Adrenal gland (tissue), 5 donors: ENCODE measurements around the gene CD93.

ENCODE experiments used
- CTCF ChIP-seq, 6 experiments: fragments of 450-650 bp in 4 of 6; fragments of 200-600 bp in 2 of 6; sonication (generic) in 1 of 6; IDR thresholded peaks; 1 replicate in 5 of 6; 2 replicates in 1 of 6; pipeline versions ENCODE4 v1.5.1 to v1.8.0; 2016 to 2021; ENCODE audit warnings: antibody characterized with exemption in 6 of 6, mild to moderate bottlenecking in 2 of 6, moderate library complexity in 1 of 6
- POLR2A ChIP-seq, 2 donors: fragments of 450-650 bp; IDR thresholded peaks; one replicate each; pipeline ENCODE4 v1.6.1; 2017; ENCODE audit warnings: antibody characterized with exemption in 2 of 2, mild to moderate bottlenecking in 2 of 2, moderate library complexity in 1 of 2
- donor health status: DM: no; HTN: no; CAD: no.

DNA sequence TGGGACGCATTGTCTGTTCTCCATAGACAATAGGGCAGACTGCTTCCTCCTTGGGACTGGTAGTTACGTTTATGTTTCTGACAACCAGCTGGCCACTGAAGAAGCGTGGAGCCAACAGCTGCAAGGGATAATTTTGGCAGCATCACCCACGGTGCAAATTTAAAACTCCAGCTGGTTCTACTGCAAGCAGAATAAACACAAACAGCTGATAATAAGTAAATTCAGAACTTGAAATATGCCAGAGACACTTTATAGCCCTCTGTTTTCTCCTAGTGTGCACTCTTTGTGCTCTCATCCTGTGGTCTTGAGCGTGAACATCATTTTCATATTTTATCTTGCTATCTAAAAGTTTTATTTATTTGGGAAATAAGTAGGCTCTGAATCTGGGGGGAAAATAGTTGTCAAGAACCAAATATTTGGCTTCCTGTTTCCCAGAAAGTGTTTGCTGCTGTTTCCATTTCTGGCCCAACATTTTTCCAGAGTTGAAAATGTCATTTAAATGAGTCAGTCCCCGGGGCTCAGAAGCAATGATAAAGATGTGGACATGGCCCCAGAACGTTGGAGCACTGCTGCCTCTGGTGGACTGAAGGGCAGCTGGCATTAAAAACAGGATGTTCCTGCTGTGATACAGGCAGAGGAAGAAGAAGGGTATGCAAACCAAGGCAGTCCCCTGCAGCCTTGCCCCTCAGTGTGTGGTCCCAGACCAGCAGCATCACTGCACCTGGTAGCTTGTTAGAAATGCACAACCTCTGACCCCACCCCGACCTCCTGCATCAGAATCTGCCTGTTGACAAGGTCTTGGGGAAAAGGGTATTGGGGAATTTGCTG is 24.2 kb downstream of the CD93 start:
- TF ChIP-seq POLR2A (IDR thresholded peaks at IDR 0.05) (no peak), CTCF (IDR thresholded peaks at IDR 0.05) (peak; percentile 40 to 71 (median 68))
